K562 (cell line): ENCODE measurements around the gene FAM219A. TPM values are rescaled to one million over a fixed set of nuclear protein-coding genes. Genes with fewer than 3 reads are reported as not detected.

ENCODE experiments used
- DNMT1 ChIP-seq: fragments of 450-650 bp; IDR thresholded peaks from 2 replicates; pipeline ENCODE4 v1.6.1; 2016; ENCODE audit warnings: antibody characterized with exemption, mild to moderate bottlenecking
- EGR1 ChIP-seq: fragments of 450-650 bp; conservative IDR thresholded peaks from 2 replicates; pipeline ENCODE4 v1.6.1; 2017; ENCODE audit warnings: mild to moderate bottlenecking
- HDAC2 ChIP-seq: fragments of 450-650 bp; IDR thresholded peaks from 2 replicates; pipeline ENCODE4 v1.6.1; 2016; ENCODE audit warnings: mild to moderate bottlenecking
- HDAC3 ChIP-seq: fragments of 450-650 bp; IDR thresholded peaks from 2 replicates; pipeline ENCODE4 v1.6.1; 2018; ENCODE audit warnings: borderline replicate concordance, mild to moderate bottlenecking, moderate library complexity; ENCODE audit not compliant: partially characterized antibody
- MAZ ChIP-seq, 2 experiments: fragments of 450-650 bp in 1 of 2; sonication (generic) in 1 of 2; formaldehyde crosslinking; IDR thresholded peaks in 1 of 2; conservative IDR thresholded peaks in 1 of 2; 2 replicates each; pipeline versions ENCODE4 v1.4.0 to v1.5.0; 2020; ENCODE audit warnings: mild to moderate bottlenecking in 1 of 2, missing genetic modification reagents in 1 of 2
- MIER1 ChIP-seq: fragments of 450-650 bp; IDR thresholded peaks from 2 replicates; pipeline ENCODE4 v1.6.1; 2016; ENCODE audit warnings: antibody characterized with exemption, mild to moderate bottlenecking, low read depth
- MITF ChIP-seq: IDR thresholded peaks from 2 replicates; pipeline ENCODE4 v1.6.1; 2014; ENCODE audit warnings: antibody characterized with exemption
- MTA1 ChIP-seq: fragments of 450-650 bp; IDR thresholded peaks from 2 replicates; pipeline ENCODE4 v1.6.1; 2017; ENCODE audit warnings: borderline replicate concordance
- NCOA1 ChIP-seq: fragments of 450-650 bp; IDR thresholded peaks from 2 replicates; pipeline ENCODE4 v1.6.1; 2016; ENCODE audit warnings: low read depth
- PHF8 ChIP-seq: fragments of 200-600 bp; sonication (generic); IDR thresholded peaks from 2 replicates; pipeline ENCODE4 v1.6.1; 2012; ENCODE audit warnings: mixed run types, mild to moderate bottlenecking, inconsistent platforms, low read length, moderate library complexity, borderline replicate concordance
- RCOR1 ChIP-seq, 2 experiments: IDR thresholded peaks; 2 replicates each; pipeline ENCODE4 v1.6.1; 2012; ENCODE audit warnings: low read depth in 2 of 2, low read length in 2 of 2, borderline replicate concordance in 1 of 2, improper control_type of control experiment in 1 of 2
- SP2 ChIP-seq: IDR thresholded peaks from 2 replicates; pipeline ENCODE4 v1.6.1; 2011; ENCODE audit warnings: mild to moderate bottlenecking, low read depth, low read length, moderate library complexity; ENCODE audit not compliant: poor library complexity, severe bottlenecking; ENCODE audit errors: extremely low read depth
- THAP12 ChIP-seq: fragments of 250-450 bp; sonication (Bioruptor Pico); IDR thresholded peaks from 2 replicates; pipeline ENCODE4 v1.9.0; 2021; ENCODE audit warnings: mild to moderate bottlenecking, inconsistent platforms
- YY1 ChIP-seq, 3 experiments: IDR thresholded peaks; 2 replicates each; pipeline ENCODE4 v1.6.1; 2011; ENCODE audit warnings: low read length in 2 of 3, mild to moderate bottlenecking in 2 of 3, moderate library complexity in 2 of 3, borderline replicate concordance in 1 of 3, control low read depth in 1 of 3, low read depth in 1 of 3; ENCODE audit not compliant: insufficient read depth in 3 of 3, insufficient replicate concordance in 2 of 3, control insufficient read depth in 1 of 3, insufficient read length in 1 of 3; ENCODE audit errors: extremely low read depth in 1 of 3
- ZBTB9 ChIP-seq: fragments of 450-650 bp; formaldehyde crosslinking; IDR thresholded peaks from 2 replicates; pipeline ENCODE4 v1.4.0; 2020; ENCODE audit warnings: mild to moderate bottlenecking, moderate library complexity
- ZC3H4 ChIP-seq: sonication (generic); formaldehyde crosslinking; IDR thresholded peaks from 2 replicates; pipeline ENCODE4 v1.9.0; 2021; ENCODE audit warnings: missing genetic modification reagents, borderline replicate concordance
- ZNF239 ChIP-seq: fragments of 250-450 bp; sonication (Bioruptor Pico); IDR thresholded peaks from 2 replicates; pipeline ENCODE4 v1.4.0; 2020; ENCODE audit warnings: mild to moderate bottlenecking
- ZNF263 ChIP-seq: sonication (generic); formaldehyde crosslinking; IDR thresholded peaks from 2 replicates; pipeline ENCODE4 v1.8.0; 2022; ENCODE audit warnings: mild to moderate bottlenecking, missing genetic modification reagents, borderline replicate concordance
- ZNF511 ChIP-seq: sonication (generic); formaldehyde crosslinking; IDR thresholded peaks from 2 replicates; pipeline ENCODE4 v1.8.0; 2022; ENCODE audit warnings: mild to moderate bottlenecking, missing genetic modification reagents
- polyA plus RNA-seq, 8 experiments: library from polyadenylated mRNA; depleted of rRNA in 4 of 8; stranded (reverse) in 5 of 8; unstranded in 3 of 8; fragments of >200 nt; fragmentation: Nextera tagmentation in 2 of 8; fragmentation: Illumina TruSeq in 1 of 8; extraction: Ambion mirVana in 2 of 8; extraction: Trizol in 1 of 8; gene quantifications; 2 replicates each; pipeline versions ENCODE4 v1.2.1 to v1.2.3, GENCODE V29; 2011 to 2014; ENCODE audit warnings: inconsistent platforms in 1 of 8, missing spikeins in 1 of 8
- total RNA-seq, 7 experiments: library from RNA; depleted of rRNA in 6 of 7; stranded (reverse); fragments of >200 nt in 6 of 7; fragmentation: Illumina TruSeq in 2 of 7; extraction: Trizol in 2 of 7; gene quantifications; 2 replicates each; pipeline versions ENCODE4 v1.2.1 to v1.2.3, GENCODE V29; 2011 to 2021; ENCODE audit warnings: low replicate concordance in 1 of 7

The FAM219A gene
- total and polyA plus RNA-seq, 9 of the 15 experiments (the other 6 are each of a cell fraction or from before 2014, with no cell fraction given), result 0.63 to 8.6 (median 2.9) TPM

GRCh38 chr9:34493972-34494535 lies 35.7 kb upstream of the FAM219A start (continued):
- TF ChIP-seq MITF (no peak), DNMT1 (no peak), YY1 (IDR thresholded peaks at IDR 0.05; ENCODE audit: borderline replicate concordance in 1 of 3, control insufficient read depth in 1 of 3, extremely low read depth in 1 of 3, insufficient read depth in 3 of 3, insufficient read length in 1 of 3, insufficient replicate concordance in 2 of 3, low read depth in 1 of 3, low read length in 2 of 3) (peak in 1 of 3 experiments; percentile 49), THAP12 (no peak), ZBTB9 (no peak), ZNF239 (no peak), EGR1 (peak; percentile 42), ZNF511 (CRISPR knock-in tag) (peak; percentile 56; the same call in 1 of the 2 replicates), PHF8 (no peak), HDAC3 (no peak), MAZ (CRISPR knock-in tag; conservative IDR thresholded peaks at IDR 0.05 in 1 of 2, IDR thresholded peaks at IDR 0.05 in 1 of 2) (peak in 1 of 2 experiments; percentile 50; a peak in 1 of 4 replicates), NCOA1 (no peak; the same call in 1 of the 2 replicates), SP2 (no peak), RCOR1 (IDR thresholded peaks at IDR 0.05; ENCODE audit: borderline replicate concordance in 1 of 2, low read depth in 2 of 2, low read length in 2 of 2) (peak in 1 of 2 experiments; percentile 38; a peak in 1 of 4 replicates), ZNF263 (CRISPR knock-in tag) (no peak), ZC3H4 (CRISPR knock-in tag) (no peak), MTA1 (no peak), MIER1 (peak; percentile 93), HDAC2 (0 out of 2 replicates have a peak, but pooled peaks have one; percentile 26)
